ENCODE data around the gene CALN1.

Gene CALN1

GRCh38 chr7:72317341-72317740, 94.8 kb downstream of the CALN1 start:
- DNase-seq (ENCODE audit: low read depth in 2 of 2): no peak
- TF ChIP-seq CTCF (IDR thresholded peaks at IDR 0.05; ENCODE audit: low read depth, low read length): no peak
- no peak overlapping the region for H3K4me3 ChIP-seq (replicated peaks in 1 of 2; ENCODE audit: low read depth in 2 of 2, low read length in 2 of 2)

- no peak for TF ChIP-seq CTCF (IDR thresholded peaks at IDR 0.05; ENCODE audit: low read depth, low read length)
- no peak overlapping the region for H3K4me3 ChIP-seq (replicated peaks in 1 of 2; ENCODE audit: low read depth in 2 of 2, low read length in 2 of 2)
- DNase-seq (ENCODE audit: low read depth in 2 of 2): no peak
Observed at GRCh38 chr7:72316148-72316547, 96.0 kb downstream of the CALN1 start.

- TF ChIP-seq CTCF (IDR thresholded peaks at IDR 0.05; ENCODE audit: low read depth, low read length): no peak
- no peak overlapping the region for H3K4me3 ChIP-seq (replicated peaks in 1 of 2; ENCODE audit: low read depth in 2 of 2, low read length in 2 of 2)
- no peak for DNase-seq (ENCODE audit: low read depth in 2 of 2)
Observed at GRCh38 chr7:72313906-72314305, 98.2 kb downstream of the CALN1 start.

- TF ChIP-seq CTCF (IDR thresholded peaks at IDR 0.05; ENCODE audit: low read depth, low read length): no peak
- H3K4me3 ChIP-seq (replicated peaks in 1 of 2; ENCODE audit: low read depth in 2 of 2, low read length in 2 of 2): no peak overlapping the region
- no peak for DNase-seq (ENCODE audit: low read depth in 2 of 2)
Observed at GRCh38 chr7:72310301-72310700, 101.8 kb downstream of the CALN1 start.

GRCh38 chr7:72309476-72309875, 102.7 kb downstream of the CALN1 start:
- no peak for DNase-seq (ENCODE audit: low read depth in 2 of 2)
- no peak overlapping the region for H3K4me3 ChIP-seq (replicated peaks in 1 of 2; ENCODE audit: low read depth in 2 of 2, low read length in 2 of 2)
- no peak for TF ChIP-seq CTCF (IDR thresholded peaks at IDR 0.05; ENCODE audit: low read depth, low read length)

GRCh38 chr7:72308986-72309385, 103.2 kb downstream of the CALN1 start:
- no peak for DNase-seq (ENCODE audit: low read depth in 2 of 2)
- TF ChIP-seq CTCF (IDR thresholded peaks at IDR 0.05; ENCODE audit: low read depth, low read length): no peak

GRCh38 chr7:72307566-72307965, 104.6 kb downstream of the CALN1 start:
- no peak for DNase-seq (ENCODE audit: low read depth in 2 of 2)
- H3K4me3 ChIP-seq (replicated peaks in 1 of 2; ENCODE audit: low read depth in 2 of 2, low read length in 2 of 2): no peak overlapping the region
- TF ChIP-seq CTCF (IDR thresholded peaks at IDR 0.05; ENCODE audit: low read depth, low read length): no peak

More at GRCh38 chr7:72308986-72309385, 103.2 kb downstream of the CALN1 start:
- H3K4me3 ChIP-seq (replicated peaks in 1 of 2; ENCODE audit: low read depth in 2 of 2, low read length in 2 of 2): no peak overlapping the region
